Duodenal mucosa (tissue), 2 donors: ENCODE results near the gene LPP.

Experiments used
- H3K27ac ChIP-seq: one replicate; pipeline ENCODE4 v1.7.0; 2013; ENCODE audit warnings: low read depth, low read length
- H3K27me3 ChIP-seq, 2 donors: one replicate each; pipeline ENCODE4 v1.7.0; 2013; ENCODE audit warnings: low read length in 2 of 2, control low read depth in 1 of 2; ENCODE audit not compliant: insufficient read depth in 2 of 2, control insufficient read depth in 1 of 2
- H3K36me3 ChIP-seq, 2 donors: one replicate each; pipeline ENCODE4 v1.7.0; 2013; ENCODE audit warnings: low read length in 2 of 2, control low read depth in 1 of 2; ENCODE audit not compliant: insufficient read depth in 2 of 2, control insufficient read depth in 1 of 2
- H3K4me1 ChIP-seq, 2 donors: one replicate each; pipeline ENCODE4 v1.7.0; 2013; ENCODE audit warnings: low read length in 2 of 2, control low read depth in 1 of 2; ENCODE audit not compliant: insufficient read depth in 2 of 2, control insufficient read depth in 1 of 2
- H3K4me3 ChIP-seq, 2 donors: one replicate each; pipeline ENCODE4 v1.7.0; 2013; ENCODE audit warnings: low read length in 2 of 2, low read depth in 1 of 2
- H3K9ac ChIP-seq, 2 donors: one replicate each; pipeline ENCODE4 v1.7.0; 2013; ENCODE audit warnings: low read length in 2 of 2, low read depth in 1 of 2
- H3K9me3 ChIP-seq, 2 donors: one replicate each; pipeline ENCODE4 v1.7.0; 2013; ENCODE audit warnings: low read length in 2 of 2, control low read depth in 1 of 2; ENCODE audit not compliant: control insufficient read depth in 1 of 2

LPP gene

GRCh38 chr3:188188911-188189310, 35.0 kb downstream of the LPP start:
- H3K4me3 ChIP-seq, result no peak overlapping the region
- peaks cover 5 to 21% of the 10 kb centered on the region in 2 donors for H3K36me3 ChIP-seq
- peaks cover 21 to 29% of the 10 kb centered on the region in 2 donors for H3K4me1 ChIP-seq
- H3K27ac ChIP-seq, result no peak overlapping the region
- no peaks in the 10 kb centered on the region for H3K9me3 ChIP-seq
- no peak overlapping the region for H3K9ac ChIP-seq
- H3K27me3 ChIP-seq, result no peaks in the 10 kb centered on the region

- Histone ChIP-seq H3K27ac (no peak overlapping the region), H3K4me3 (no peak overlapping the region), H3K36me3 (peaks cover 5 to 24% of the 10 kb centered on the region in 2 donors), H3K9me3 (no peaks in the 10 kb centered on the region), H3K4me1 (peaks cover 12% of the 10 kb centered on the region in 2 donors), H3K27me3 (no peaks in the 10 kb centered on the region), H3K9ac (no peak overlapping the region)
These were observed 37.5 kb downstream of the LPP start for GRCh38 chr3:188191460-188191859.

DNA sequence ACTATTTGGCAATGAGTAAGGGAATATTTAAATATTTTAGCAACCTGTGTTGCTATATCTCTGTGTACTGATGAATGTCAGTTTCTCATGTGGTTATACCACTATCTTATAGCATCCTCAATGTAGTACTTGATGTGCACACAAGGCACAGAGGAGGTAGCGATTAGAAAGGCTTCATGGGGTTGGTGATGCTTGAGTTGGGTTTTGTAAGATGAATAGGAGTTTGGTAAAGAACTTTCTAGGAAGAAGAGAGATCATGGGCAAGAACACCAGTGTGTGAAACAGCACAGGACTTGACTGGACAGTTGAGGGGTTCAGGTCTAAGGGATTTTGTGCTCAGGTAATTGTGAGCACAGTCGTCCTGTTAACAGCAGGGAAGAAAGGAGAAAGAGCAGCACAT, 38.1 kb downstream of the LPP start:
- Histone ChIP-seq H3K4me1 (peaks cover 14 to 16% of the 10 kb centered on the region in 2 donors), H3K9ac (no peak overlapping the region), H3K4me3 (no peak overlapping the region), H3K27ac (no peak overlapping the region), H3K27me3 (no peaks in the 10 kb centered on the region), H3K9me3 (no peaks in the 10 kb centered on the region), H3K36me3 (peaks cover 5 to 24% of the 10 kb centered on the region in 2 donors)

- H3K27me3 ChIP-seq, result no peaks in the 10 kb centered on the region
- no peaks in the 10 kb centered on the region for H3K9me3 ChIP-seq
- peaks cover 5 to 24% of the 10 kb centered on the region in 2 donors for H3K36me3 ChIP-seq
- H3K4me3 ChIP-seq, result no peak overlapping the region
- no peak overlapping the region for H3K9ac ChIP-seq
- H3K27ac ChIP-seq, result no peak overlapping the region
- peaks cover 28 to 35% of the 10 kb centered on the region in 2 donors for H3K4me1 ChIP-seq
These were observed 40.4 kb downstream of the LPP start for GRCh38 chr3:188194332-188194731.

GRCh38 chr3:188196232-188196990, 42.5 kb downstream of the LPP start:
- H3K4me1 ChIP-seq, result peaks cover 29 to 37% of the 10 kb centered on the region in 2 donors
- no peaks in the 10 kb centered on the region for H3K9me3 ChIP-seq
- no peak overlapping the region for H3K4me3 ChIP-seq
- no peak overlapping the region for H3K9ac ChIP-seq
- H3K36me3 ChIP-seq, result peaks cover 5 to 20% of the 10 kb centered on the region in 2 donors
- H3K27ac ChIP-seq, result no peak overlapping the region
- H3K27me3 ChIP-seq, result no peaks in the 10 kb centered on the region

- Histone ChIP-seq H3K4me1 (peaks cover 29 to 37% of the 10 kb centered on the region in 2 donors), H3K4me3 (no peak overlapping the region), H3K9ac (no peak overlapping the region), H3K9me3 (no peaks in the 10 kb centered on the region), H3K36me3 (peaks cover 5 to 13% of the 10 kb centered on the region in 2 donors), H3K27me3 (no peaks in the 10 kb centered on the region), H3K27ac (no peak overlapping the region)
These were observed 43.5 kb downstream of the LPP start for GRCh38 chr3:188197388-188197847.

- Histone ChIP-seq H3K9ac (no peak overlapping the region), H3K36me3 (peaks cover 0 to 7% of the 10 kb centered on the region in 2 donors), H3K27ac (no peak overlapping the region), H3K4me3 (no peak overlapping the region), H3K4me1 (peaks cover 29 to 37% of the 10 kb centered on the region in 2 donors), H3K27me3 (no peaks in the 10 kb centered on the region), H3K9me3 (no peaks in the 10 kb centered on the region)
These were observed 44.0 kb downstream of the LPP start for GRCh38 chr3:188198001-188198400.

DNA sequence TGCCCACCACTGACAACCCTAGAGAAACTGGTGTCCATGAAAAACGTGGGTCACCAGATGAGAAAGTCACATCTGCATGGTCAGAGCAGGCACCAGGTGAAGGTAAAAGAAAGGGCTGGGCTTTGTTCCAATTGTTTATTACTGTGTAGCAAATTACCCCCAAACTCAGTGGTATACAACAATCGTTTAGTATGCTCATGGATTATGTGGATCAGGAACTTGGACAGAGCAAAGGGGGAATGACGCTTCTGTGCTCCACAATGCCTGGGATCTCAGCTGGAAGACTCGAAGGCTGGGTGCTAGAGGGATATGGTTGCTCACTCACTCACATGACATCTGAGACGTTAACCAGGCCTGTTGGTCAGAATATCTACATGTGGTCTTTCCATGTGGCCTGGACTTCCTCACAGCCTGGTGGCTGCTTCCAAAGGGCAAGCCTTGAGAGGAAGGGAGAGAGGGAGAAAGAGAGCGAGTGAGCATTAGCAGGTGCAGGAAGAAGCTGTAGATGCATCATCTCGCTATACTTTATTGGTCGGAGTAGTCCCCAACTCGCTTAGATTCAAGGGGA, 44.9 kb downstream of the LPP start:
- H3K4me3 ChIP-seq, result no peak overlapping the region
- no peak overlapping the region for H3K27ac ChIP-seq
- no peaks in the 10 kb centered on the region for H3K27me3 ChIP-seq
- peaks cover 29 to 37% of the 10 kb centered on the region in 2 donors for H3K4me1 ChIP-seq
- no peak overlapping the region for H3K9ac ChIP-seq
- H3K9me3 ChIP-seq, result no peaks in the 10 kb centered on the region
- H3K36me3 ChIP-seq, result peaks cover 0 to 4% of the 10 kb centered on the region in 2 donors

GRCh38 chr3:188199386-188199785, 45.4 kb downstream of the LPP start:
- H3K36me3 ChIP-seq, result peaks cover 0 to 2% of the 10 kb centered on the region in 2 donors
- H3K9me3 ChIP-seq, result no peaks in the 10 kb centered on the region
- H3K27me3 ChIP-seq, result no peaks in the 10 kb centered on the region
- no peak overlapping the region for H3K9ac ChIP-seq
- H3K27ac ChIP-seq, result no peak overlapping the region
- H3K4me1 ChIP-seq, result peaks cover 29 to 37% of the 10 kb centered on the region in 2 donors
- H3K4me3 ChIP-seq, result no peak overlapping the region

DNA sequence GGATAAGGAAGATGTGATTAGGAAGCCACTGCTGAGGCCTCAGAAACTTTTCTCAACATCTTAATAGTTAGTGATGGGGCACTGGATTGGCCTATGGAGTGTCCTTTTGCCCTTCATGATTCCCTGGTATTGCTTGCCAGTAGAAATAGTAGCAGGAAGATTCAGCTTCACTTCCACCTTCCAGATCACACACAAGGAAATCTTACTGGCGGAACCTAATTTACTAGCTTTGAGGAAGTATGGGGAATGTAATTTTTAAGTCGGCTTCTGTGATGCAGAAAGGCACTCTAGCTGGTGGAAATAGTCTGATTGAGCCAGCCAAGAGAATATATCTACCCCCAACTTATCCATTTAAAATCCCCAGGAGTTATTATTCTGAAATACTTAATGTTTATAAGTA, 46.5 kb downstream of the LPP start:
- Histone ChIP-seq H3K27ac (no peak overlapping the region), H3K9ac (no peak overlapping the region), H3K36me3 (peaks cover 0 to 2% of the 10 kb centered on the region in 2 donors), H3K9me3 (no peaks in the 10 kb centered on the region), H3K27me3 (no peaks in the 10 kb centered on the region), H3K4me1 (peaks cover 29 to 37% of the 10 kb centered on the region in 2 donors), H3K4me3 (no peak overlapping the region)
